OCI-LY1 (cell line): ENCODE measurements around the gene GID4.

Source experiments
- H2AFZ ChIP-seq: fragments of 200-600 bp; sonication (generic), shearing (Covaris generic); 2 replicates; pipeline ENCODE4 v1.6.0; 2014; ENCODE audit warnings: antibody characterized with exemption, mild to moderate bottlenecking, low read length
- H3F3A ChIP-seq: fragments of 200-600 bp; sonication (generic), shearing (Covaris generic); 2 replicates; pipeline ENCODE4 v1.6.0; 2014; ENCODE audit warnings: mild to moderate bottlenecking, antibody characterized with exemption, low read length, moderate library complexity; ENCODE audit not compliant: insufficient read depth
- H3K27ac ChIP-seq: fragments of 200-600 bp; sonication (generic); 2 replicates; pipeline ENCODE4 v1.5.1; 2014; ENCODE audit warnings: low read length, mixed run types, mild to moderate bottlenecking, low read depth; ENCODE audit not compliant: poor library complexity, severe bottlenecking
- H3K27me3 ChIP-seq: fragments of 200-600 bp; sonication (generic); 2 replicates; pipeline ENCODE4 v1.6.0; 2014; ENCODE audit warnings: antibody characterized with exemption, mild to moderate bottlenecking, low read length, moderate library complexity; ENCODE audit not compliant: insufficient read depth
- H3K36me3 ChIP-seq: fragments of 200-600 bp; sonication (generic); 2 replicates; pipeline ENCODE4 v1.6.1; 2014; ENCODE audit warnings: mild to moderate bottlenecking, antibody characterized with exemption, low read length, moderate library complexity, mixed read lengths; ENCODE audit not compliant: insufficient read depth
- H3K4me1 ChIP-seq: fragments of 200-600 bp; sonication (generic); 2 replicates; pipeline ENCODE4 v1.5.1; 2014; ENCODE audit warnings: mild to moderate bottlenecking, low read length, moderate library complexity; ENCODE audit not compliant: insufficient read depth, severe bottlenecking
- H3K4me2 ChIP-seq: fragments of 200-600 bp; sonication (generic), shearing (Covaris generic); 2 replicates; pipeline ENCODE4 v1.6.1; 2014; ENCODE audit warnings: low read length
- H3K4me3 ChIP-seq: fragments of 200-600 bp; sonication (generic); 2 replicates; pipeline ENCODE4 v1.5.1; 2014; ENCODE audit warnings: low read length, low read depth, mild to moderate bottlenecking, mixed read lengths; ENCODE audit not compliant: poor library complexity, severe bottlenecking
- H3K79me2 ChIP-seq: fragments of 200-600 bp; shearing (Covaris generic); 2 replicates; pipeline ENCODE4 v1.6.1; 2016; ENCODE audit warnings: mixed run types, low read length, mixed read lengths; ENCODE audit not compliant: insufficient read depth
- H3K9ac ChIP-seq: fragments of 200-600 bp; sonication (generic), shearing (Covaris generic); 2 replicates; pipeline ENCODE4 v1.6.1; 2014; ENCODE audit warnings: mild to moderate bottlenecking, low read length, mixed read lengths
- H3K9me2 ChIP-seq: fragments of 200-600 bp; sonication (generic), shearing (Covaris generic); 2 replicates; pipeline ENCODE4 v1.6.1; 2014; ENCODE audit warnings: low read depth, mild to moderate bottlenecking, low read length, mixed read lengths
- H3K9me3 ChIP-seq: fragments of 200-600 bp; shearing (Covaris generic); 2 replicates; pipeline ENCODE4 v1.6.1; 2014; ENCODE audit warnings: low read length, mixed read lengths
- H4K20me1 ChIP-seq: fragments of 200-600 bp; sonication (generic), shearing (Covaris generic); 2 replicates; pipeline ENCODE4 v1.6.0; 2016; ENCODE audit warnings: mild to moderate bottlenecking, low read length; ENCODE audit not compliant: insufficient read depth
- CTCF ChIP-seq: fragments of 200-600 bp; sonication (generic), shearing (Covaris generic); IDR thresholded peaks from 2 replicates; pipeline ENCODE4 v1.5.1; 2017; ENCODE audit warnings: mild to moderate bottlenecking, antibody characterized with exemption, low read length, moderate library complexity, mixed read lengths
- EZH2 ChIP-seq: fragments of 200-600 bp; sonication (generic), shearing (Covaris generic); IDR thresholded peaks from 2 replicates; pipeline ENCODE4 v1.8.0; 2017; ENCODE audit warnings: borderline replicate concordance, mixed run types, mild to moderate bottlenecking, antibody characterized with exemption, low read length, moderate library complexity, mixed read lengths

The GID4 gene

GRCh38 chr17:18065546-18065945 lies 26.3 kb downstream of the GID4 start:
- no peak overlapping the region for H3K4me3 ChIP-seq
- no peak overlapping the region for H3K27ac ChIP-seq
- H3K4me1 ChIP-seq = no peaks in the 10 kb centered on the region
- no peaks in the 10 kb centered on the region for H3K79me2 ChIP-seq
- H3K27me3 ChIP-seq = no peaks in the 10 kb centered on the region
- no peaks in the 10 kb centered on the region for H4K20me1 ChIP-seq
- H3K4me2 ChIP-seq = no peak overlapping the region
- no peak overlapping the region for H3K9ac ChIP-seq
- no peaks in the 10 kb centered on the region for H3F3A ChIP-seq
- peaks cover 41% of the 10 kb centered on the region for H3K36me3 ChIP-seq
- no peak overlapping the region for H2AFZ ChIP-seq
- TF ChIP-seq EZH2 (no peak), CTCF (no peak)
- no peaks in the 10 kb centered on the region for H3K9me2 ChIP-seq
- H3K9me3 ChIP-seq = no peaks in the 10 kb centered on the region

- Histone ChIP-seq H3F3A (no peaks in the 10 kb centered on the region), H3K4me3 (no peak overlapping the region), H3K27me3 (no peaks in the 10 kb centered on the region), H3K27ac (no peak overlapping the region), H3K4me2 (no peak overlapping the region), H3K4me1 (no peaks in the 10 kb centered on the region), H3K9ac (no peak overlapping the region), H3K79me2 (no peaks in the 10 kb centered on the region), H2AFZ (no peak overlapping the region), H3K9me3 (no peaks in the 10 kb centered on the region), H3K9me2 (no peaks in the 10 kb centered on the region), H3K36me3 (peaks cover 31% of the 10 kb centered on the region), H4K20me1 (no peaks in the 10 kb centered on the region)
- TF ChIP-seq CTCF = no peak
- TF ChIP-seq EZH2 = no peak
Observed at GRCh38 chr17:18066866-18067265, 27.7 kb downstream of the GID4 start.

GRCh38 chr17:18069101-18069500 lies 29.9 kb downstream of the GID4 start:
- Histone ChIP-seq H2AFZ (no peak overlapping the region), H3K9me2 (no peaks in the 10 kb centered on the region), H3K79me2 (no peaks in the 10 kb centered on the region), H3K4me3 (no peak overlapping the region), H3K9me3 (no peaks in the 10 kb centered on the region), H3K9ac (no peak overlapping the region), H4K20me1 (no peaks in the 10 kb centered on the region), H3K4me1 (no peaks in the 10 kb centered on the region), H3F3A (no peaks in the 10 kb centered on the region), H3K4me2 (no peak overlapping the region), H3K27me3 (0 out of 2 replicates have a peak, but pooled peaks cover 2% of the 10 kb centered on the region), H3K27ac (no peak overlapping the region), H3K36me3 (peaks cover 18% of the 10 kb centered on the region)
- TF ChIP-seq EZH2 = no peak
- no peak for TF ChIP-seq CTCF
